H1 (cell line): ENCODE results near the gene TSR3. TPM values are rescaled to one million over a fixed set of nuclear protein-coding genes. Genes with fewer than 3 reads are reported as not detected.

Source experiments
- CTCF ChIA-PET: fragments of 300-600 bp; sonication (Branson Sonifier 250); formaldehyde crosslinking; loops from one replicate; lab custom pipeline; 2021; ENCODE audit not compliant: partially characterized antibody; lab: Charles Lee
- POLR2A ChIA-PET: fragments of 300-600 bp; sonication (Branson Sonifier 250); formaldehyde crosslinking; loops from one replicate; lab custom pipeline; 2021; ENCODE audit warnings: inconsistent platforms; ENCODE audit not compliant: partially characterized antibody; lab: Charles Lee
- DNase-seq, 2 experiments: peaks; one replicate each; pipeline versions ENCODE4 v3.0.0 to v3.0.0-alpha.2; 2010 to 2022; ENCODE audit warnings: low spot score in 2 of 2, low read depth in 1 of 2, mixed read lengths in 1 of 2
- FAIRE-seq: peaks from 2 replicates; lab custom pipeline; 2011; peaks lifted over from hg19 to GRCh38; lab: Jason Lieb, UNC
- H2AFZ ChIP-seq: 2 replicates; pipeline ENCODE4 v1.8.1; 2012; ENCODE audit warnings: low read length, inconsistent platforms
- H2AK5ac ChIP-seq: 2 replicates; pipeline ENCODE4 v1.6.1; 2013; ENCODE audit warnings: low read depth, low read length
- H2BK120ac ChIP-seq: replicated peaks from 2 replicates; pipeline ENCODE3; 2013; ENCODE audit warnings: low read depth, low read length, inconsistent platforms
- H2BK12ac ChIP-seq: 2 replicates; pipeline ENCODE4 v1.6.1; 2013; ENCODE audit warnings: low read depth, low read length
- H2BK15ac ChIP-seq: 2 replicates; pipeline ENCODE4 v1.6.1; 2013; ENCODE audit warnings: low read length
- H2BK20ac ChIP-seq: 2 replicates; pipeline ENCODE4 v1.6.1; 2013; ENCODE audit warnings: low read length
- H2BK5ac ChIP-seq: 2 replicates; pipeline ENCODE4 v1.6.1; 2013; ENCODE audit warnings: low read depth, low read length
- H3K14ac ChIP-seq: 2 replicates; pipeline ENCODE4 v1.6.1; 2013; ENCODE audit warnings: inconsistent platforms; ENCODE audit not compliant: insufficient read length
- H3K18ac ChIP-seq: 2 replicates; pipeline ENCODE4 v1.6.1; 2013; ENCODE audit warnings: low read length; ENCODE audit errors: extremely low read depth
- H3K23ac ChIP-seq: 2 replicates; pipeline ENCODE4 v1.6.1; 2013; ENCODE audit warnings: inconsistent platforms; ENCODE audit not compliant: insufficient read length
- H3K23me2 ChIP-seq: 2 replicates; pipeline ENCODE4 v1.6.1; 2013; ENCODE audit warnings: low read depth, low read length
- H3K27ac ChIP-seq: 2 replicates; pipeline ENCODE4 v1.6.1; 2011; ENCODE audit warnings: low read depth, low read length, inconsistent platforms
- H3K27me3 ChIP-seq, 4 experiments: replicated peaks in 1 of 4; 1 replicate in 1 of 4; 2 replicates in 3 of 4; pipeline versions ENCODE4 v1.6.1 to v1.8.1; 2011 to 2013; ENCODE audit warnings: low read length in 3 of 4, mild to moderate bottlenecking in 3 of 4, inconsistent platforms in 2 of 4, mixed read lengths in 2 of 4, moderate library complexity in 1 of 4; ENCODE audit not compliant: control insufficient read depth in 3 of 4, insufficient read depth in 3 of 4; ENCODE audit errors: extremely low read depth in 1 of 4
- H3K36me3 ChIP-seq, 4 experiments: 2 replicates each; pipeline versions ENCODE4 v1.6.1 to v1.8.1; 2011 to 2013; ENCODE audit warnings: mild to moderate bottlenecking in 4 of 4, low read length in 3 of 4, moderate library complexity in 2 of 4, control low read depth in 1 of 4, inconsistent platforms in 1 of 4; ENCODE audit not compliant: insufficient read depth in 4 of 4, control insufficient read depth in 2 of 4
- H3K4ac ChIP-seq: replicated peaks from 2 replicates; pipeline ENCODE3; 2013; ENCODE audit warnings: low read length, low read depth, mixed read lengths, inconsistent platforms; ENCODE audit not compliant: insufficient read length
- H3K4me1 ChIP-seq, 4 experiments: replicated peaks in 1 of 4; 1 replicate in 1 of 4; 2 replicates in 3 of 4; pipeline versions ENCODE4 v1.6.1 to v1.8.1; 2011 to 2013; ENCODE audit warnings: low read length in 3 of 4, inconsistent platforms in 2 of 4, mixed read lengths in 1 of 4; ENCODE audit not compliant: insufficient read depth in 4 of 4, control insufficient read depth in 3 of 4
- H3K4me2 ChIP-seq, 2 experiments: 2 replicates each; pipeline versions ENCODE4 v1.6.1 to v1.8.1; 2011 to 2013; ENCODE audit warnings: low read depth in 2 of 2, low read length in 2 of 2, control low read depth in 1 of 2, inconsistent platforms in 1 of 2, mild to moderate bottlenecking in 1 of 2; ENCODE audit not compliant: insufficient read depth in 1 of 2
- H3K4me3 ChIP-seq, 4 experiments: fragments of 200-600, 300-600 bp in 1 of 4; sonication (generic), shearing (Covaris generic), sonication (Bioruptor Twin) in 1 of 4; 2 replicates each; pipeline versions ENCODE4 v1.5.1 to v1.8.1; 2011 to 2016; ENCODE audit warnings: low read length in 4 of 4, low read depth in 3 of 4, control low read depth in 2 of 4, inconsistent platforms in 2 of 4, mild to moderate bottlenecking in 2 of 4, mixed read lengths in 1 of 4, moderate library complexity in 1 of 4; ENCODE audit not compliant: insufficient read depth in 2 of 4; ENCODE audit errors: extremely low read depth in 1 of 4
- H3K56ac ChIP-seq: replicated peaks from 2 replicates; pipeline ENCODE3; 2013; ENCODE audit warnings: low read depth, mild to moderate bottlenecking, mixed read lengths, low read length, inconsistent platforms; ENCODE audit not compliant: insufficient read length
- H3K79me1 ChIP-seq: 2 replicates; pipeline ENCODE4 v1.6.1; 2013; ENCODE audit warnings: low read depth, low read length, control low read depth
- H3K79me2 ChIP-seq, 2 experiments: 2 replicates each; pipeline versions ENCODE4 v1.6.1 to v1.8.1; 2012 to 2013; ENCODE audit warnings: low read length in 2 of 2, mild to moderate bottlenecking in 2 of 2, inconsistent platforms in 1 of 2; ENCODE audit not compliant: insufficient read depth in 2 of 2, control insufficient read depth in 1 of 2
- H3K9ac ChIP-seq, 4 experiments: replicated peaks in 1 of 4; 1 replicate in 1 of 4; 2 replicates in 3 of 4; pipeline versions ENCODE4 v1.6.1 to v1.8.1; 2011 to 2013; ENCODE audit warnings: low read depth in 3 of 4, low read length in 3 of 4, control low read depth in 2 of 4, mild to moderate bottlenecking in 2 of 4, moderate library complexity in 2 of 4, inconsistent platforms in 1 of 4; ENCODE audit errors: extremely low read depth in 1 of 4
- H3K9me3 ChIP-seq, 2 experiments: 2 replicates each; pipeline versions ENCODE4 v1.6.1 to v1.8.1; 2012 to 2013; ENCODE audit warnings: mild to moderate bottlenecking in 2 of 2, moderate library complexity in 2 of 2, control low read depth in 1 of 2, inconsistent platforms in 1 of 2, low read depth in 1 of 2, low read length in 1 of 2, mixed read lengths in 1 of 2; ENCODE audit not compliant: insufficient read depth in 2 of 2
- H4K20me1 ChIP-seq, 2 experiments: replicated peaks in 1 of 2; 2 replicates each; pipeline versions ENCODE3 to v1.8.1; 2011 to 2013; ENCODE audit warnings: inconsistent platforms in 2 of 2, low read length in 2 of 2, mild to moderate bottlenecking in 1 of 2; ENCODE audit not compliant: insufficient read depth in 2 of 2, control insufficient read depth in 1 of 2
- H4K5ac ChIP-seq: 2 replicates; pipeline ENCODE4 v1.6.1; 2013; ENCODE audit warnings: low read length, low read depth, mixed read lengths, inconsistent platforms; ENCODE audit not compliant: insufficient read length
- H4K8ac ChIP-seq: 2 replicates; pipeline ENCODE4 v1.8.0; 2013; ENCODE audit warnings: mild to moderate bottlenecking, moderate library complexity, low read length, inconsistent platforms; ENCODE audit not compliant: insufficient read depth; ENCODE audit errors: extremely low read depth
- H4K91ac ChIP-seq: replicated peaks from 2 replicates; pipeline ENCODE3; 2013; ENCODE audit warnings: low read length, mixed read lengths, inconsistent platforms; ENCODE audit not compliant: insufficient read length
- EGR1 ChIP-seq: IDR thresholded peaks from 2 replicates; pipeline ENCODE4 v1.6.1; 2011; ENCODE audit warnings: low read depth, low read length, borderline replicate concordance
- WGBS, 2 experiments: shearing (Covaris generic) in 1 of 2; methylation state at CpG; one replicate each; pipeline versions ENCODE4 v1.1.6 to v1.1.7; 2013 to 2015; ENCODE audit warnings: low lambda C conversion rate in 2 of 2, mixed read lengths in 2 of 2, inconsistent platforms in 1 of 2, low coverage in 1 of 2, missing lambda C conversion rate in 1 of 2; ENCODE audit not compliant: insufficient replicate concordance in 2 of 2, insufficient coverage in 1 of 2, insufficient read length in 1 of 2; ENCODE audit errors: extremely low coverage in 1 of 2, missing lambda C conversion rate in 1 of 2; 5-methylcytosine and 5-hydroxymethylcytosine counted together
- polyA plus RNA-seq, 7 experiments: library from polyadenylated mRNA; depleted of rRNA in 3 of 7; stranded (reverse) in 5 of 7; unstranded in 2 of 7; fragments of >200 nt in 5 of 7; fragments of 200-250 nt in 2 of 7; gene quantifications; 1 replicate in 5 of 7; 2 replicates in 1 of 7; 4 replicates in 1 of 7; pipeline versions ENCODE4 v1.2.1 to v1.2.3, GENCODE V29; 2011 to 2013; ENCODE audit warnings: missing spikeins in 2 of 7, mixed read lengths in 2 of 7
- total RNA-seq: library from RNA; stranded (reverse); fragmentation: NEBNext Ultra II Directional; extraction: Animal tissue kit (Norgen Biotek cat#: 25700); gene quantifications from 2 replicates; pipeline ENCODE4 v1.2.1, GENCODE V29; 2021

TSR3 gene
- total and polyA plus RNA-seq, 2 of the 8 experiments (the other 6 are each of a cell fraction or from before 2014, with no cell fraction given): 43.1 to 52.3 TPM

DNA sequence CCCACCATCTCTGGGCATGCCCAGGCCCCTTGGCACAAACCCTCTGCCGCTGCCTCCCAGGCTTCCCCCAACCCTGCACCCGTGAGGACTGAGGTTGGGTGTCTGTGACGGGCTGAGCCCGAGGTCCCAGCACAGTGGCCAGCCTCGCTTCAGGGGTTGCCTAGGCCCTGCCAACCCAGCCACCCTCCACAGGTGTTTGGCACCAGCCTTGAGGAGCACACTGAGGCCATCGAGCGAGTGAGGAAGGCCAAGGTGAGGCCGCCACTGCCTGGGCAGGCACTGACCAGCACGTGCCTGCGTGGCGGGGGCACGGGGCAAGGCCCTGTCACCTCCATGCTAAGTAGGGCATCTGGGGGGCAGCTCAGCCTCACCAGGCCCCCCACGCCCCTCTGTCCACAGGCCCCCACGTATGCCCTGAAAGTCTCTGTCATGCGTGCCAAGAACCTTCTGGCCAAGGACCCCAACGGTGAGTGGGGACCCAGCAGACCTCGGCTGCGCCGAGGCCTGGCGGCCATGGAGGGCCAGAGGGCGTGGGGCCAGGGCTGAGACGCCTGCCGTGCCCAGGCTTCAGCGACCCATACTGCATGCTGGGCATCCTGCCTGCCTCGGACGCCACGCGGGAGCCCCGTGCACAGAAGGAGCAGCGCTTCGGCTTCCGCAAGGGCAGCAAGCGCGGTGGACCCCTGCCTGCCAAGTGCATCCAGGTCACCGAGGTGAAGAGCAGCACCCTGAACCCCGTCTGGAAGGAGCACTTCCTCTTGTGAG is 10.8 kb downstream of the TSR3 start:
- TF ChIP-seq EGR1: no peak
- no peak for FAIRE-seq
- no peaks in the 10 kb centered on the region for H3K79me2 ChIP-seq
- no peak overlapping the region for H3K9ac ChIP-seq
- H3K36me3 ChIP-seq: no peaks in the 10 kb centered on the region
- H3K23ac ChIP-seq: no peak overlapping the region
- H2AFZ ChIP-seq: no peak overlapping the region
- H3K79me1 ChIP-seq: no peaks in the 10 kb centered on the region
- 91% methylated on average over 34 of the region's 36 CpGs; no CpG with 5 or more reads in 1 of the 2 experiments for WGBS, 2 experiments
- H3K56ac ChIP-seq: no peak overlapping the region
- no peak overlapping the region for H3K4me2 ChIP-seq
- H3K27ac ChIP-seq: no peak overlapping the region
- peaks cover 0 to 12% (median 3%) of the 10 kb centered on the region in 4 experiments; a peak in 4 of 7 replicates for H3K4me1 ChIP-seq
- no peaks in the 10 kb centered on the region for H3K9me3 ChIP-seq
- no peak for DNase-seq
- no peak overlapping the region for H3K18ac ChIP-seq
- no peak overlapping the region for H2BK15ac ChIP-seq
- peaks cover 0 to 16% (median 5%) of the 10 kb centered on the region in 4 experiments; a peak in 4 of 7 replicates for H3K27me3 ChIP-seq
- H4K20me1 ChIP-seq: peaks cover 0 to 15% of the 10 kb centered on the region in 2 experiments
- H3K14ac ChIP-seq: no peak overlapping the region
- H4K5ac ChIP-seq: no peak overlapping the region
- no peak overlapping the region for H3K4ac ChIP-seq
- no peak overlapping the region for H2AK5ac ChIP-seq
- no peak overlapping the region for H2BK5ac ChIP-seq
- H3K23me2 ChIP-seq: peaks cover 4% of the 10 kb centered on the region; the same call in 1 of the 2 replicates
- POLR2A ChIA-PET: no interaction called here
- no peak overlapping the region for H2BK20ac ChIP-seq
- H3K4me3 ChIP-seq: no peak overlapping the region
- no peak overlapping the region for H4K91ac ChIP-seq
- no peak overlapping the region for H2BK12ac ChIP-seq
- no peak overlapping the region for H2BK120ac ChIP-seq
- CTCF ChIA-PET: interaction anchor here (11.1 kb wide), 1 partner anchor 10 kb away, joined by 52 read pairs; the partner anchor contains the start of gene BAIAP3
- no peak overlapping the region for H4K8ac ChIP-seq
